K562 (cell line): ENCODE measurements around the gene DNAH10. TPM values are rescaled to one million over a fixed set of nuclear protein-coding genes. Genes with fewer than 3 reads are reported as not detected.

Experiments used
- ATAC-seq: fragments of 200-7000 bp; cut with Tn5 transposase; 3 replicates; pipeline ENCODE4 v1.9.1; 2020; ENCODE audit warnings: moderate library complexity
- BruUV-seq: library from RNA; stranded (reverse); fragments of 400-500 nt; replicated peaks from 2 replicates; lab custom pipeline; 2021; lab: Mats Ljungman, UMichigan
- CTCF ChIA-PET: fragments of 300-600 bp; formaldehyde crosslinking; extraction: SDS; loops from one replicate; lab custom pipeline; 2021; ENCODE audit warnings: low intra/inter-chr PET ratio; lab: Yijun Ruan, JAX
- POLR2A ChIA-PET: fragments of 300-600, 350-650 bp; sonication (Branson Sonifier 250); formaldehyde crosslinking; extraction: SDS; loops from one replicate; lab custom pipeline; 2021; ENCODE audit warnings: antibody characterized with exemption, inconsistent platforms; lab: Yijun Ruan, JAX
- DNase-seq, 4 experiments: peaks; one replicate each; pipeline versions ENCODE4 v3.0.0 to v3.0.0-alpha.2; 2011 to 2018; ENCODE audit warnings: low spot score in 3 of 4, mixed read lengths in 3 of 4; ENCODE audit errors: extremely low read depth in 1 of 4
- FAIRE-seq: peaks from 2 replicates; lab custom pipeline; 2011; peaks lifted over from hg19 to GRCh38; lab: Jason Lieb, UNC
- H2AFZ ChIP-seq: 2 replicates; pipeline ENCODE4 v1.6.0; 2011; ENCODE audit warnings: low read depth, low read length, control low read depth, inconsistent platforms
- H3K27ac ChIP-seq: fragments of 200-600 bp; 3 replicates; pipeline ENCODE4 v1.8.0; 2011; ENCODE audit warnings: low read depth, mild to moderate bottlenecking, control low read depth, inconsistent platforms, low read length, moderate library complexity, mixed read lengths; ENCODE audit errors: extremely low read depth
- H3K27me3 ChIP-seq, 2 experiments: fragments of 300-600 bp in 1 of 2; 2 replicates in 1 of 2; 3 replicates in 1 of 2; pipeline versions ENCODE4 v1.6.0 to v1.8.0; 2011; ENCODE audit warnings: inconsistent platforms in 2 of 2, low read length in 2 of 2, mild to moderate bottlenecking in 1 of 2, mixed read lengths in 1 of 2, moderate library complexity in 1 of 2; ENCODE audit not compliant: control insufficient read depth in 2 of 2, insufficient read depth in 2 of 2
- H3K36me3 ChIP-seq: fragments of 300-600 bp; 3 replicates; pipeline ENCODE4 v1.8.0; 2011; ENCODE audit warnings: mild to moderate bottlenecking, low read length, inconsistent platforms; ENCODE audit not compliant: control insufficient read depth, insufficient read depth
- H3K4me1 ChIP-seq, 2 experiments: fragments of 200-600 bp in 1 of 2; replicated peaks in 1 of 2; 2 replicates in 1 of 2; 3 replicates in 1 of 2; pipeline versions ENCODE4 v1.5.1 to v1.8.0; 2011; ENCODE audit warnings: inconsistent platforms in 2 of 2, low read length in 2 of 2, mild to moderate bottlenecking in 1 of 2, mixed read lengths in 1 of 2, moderate library complexity in 1 of 2; ENCODE audit not compliant: control insufficient read depth in 2 of 2, insufficient read depth in 2 of 2
- H3K4me2 ChIP-seq: 2 replicates; pipeline ENCODE4 v1.6.1; 2011; ENCODE audit warnings: low read length, control low read depth, inconsistent platforms, mixed read lengths; ENCODE audit not compliant: insufficient read depth
- H3K4me3 ChIP-seq: fragments of 200-600 bp; sonication (generic), shearing (Covaris generic); 2 replicates; pipeline ENCODE4 v1.5.1; 2016; ENCODE audit warnings: control low read depth, inconsistent platforms
- H3K79me2 ChIP-seq: fragments of 200-600 bp; 3 replicates; pipeline ENCODE4 v1.8.0; 2011; ENCODE audit warnings: low read length, inconsistent platforms; ENCODE audit not compliant: control insufficient read depth, insufficient read depth
- H3K9ac ChIP-seq, 2 experiments: 2 replicates each; pipeline versions ENCODE4 v1.6.0 to v1.6.1; 2011; ENCODE audit warnings: low read depth in 2 of 2, low read length in 2 of 2, control low read depth in 1 of 2, inconsistent platforms in 1 of 2, mild to moderate bottlenecking in 1 of 2, mixed read lengths in 1 of 2; ENCODE audit not compliant: insufficient read depth in 1 of 2
- H3K9me1 ChIP-seq: one replicate; pipeline ENCODE4 v1.6.0; 2011; ENCODE audit warnings: inconsistent platforms, mild to moderate bottlenecking, low read length, moderate library complexity; ENCODE audit not compliant: control insufficient read depth, insufficient read depth
- H3K9me3 ChIP-seq: replicated peaks from 2 replicates; pipeline ENCODE4 v1.5.1; 2011; ENCODE audit warnings: low read depth, low read length, inconsistent platforms; ENCODE audit not compliant: control insufficient read depth, insufficient read depth
- H4K20me1 ChIP-seq: replicated peaks from 2 replicates; pipeline ENCODE4 v1.6.1; 2011; ENCODE audit warnings: low read length, inconsistent platforms, mixed read lengths; ENCODE audit not compliant: control insufficient read depth, insufficient read depth
- HDAC3 ChIP-seq: fragments of 450-650 bp; IDR thresholded peaks from 2 replicates; pipeline ENCODE4 v1.6.1; 2018; ENCODE audit warnings: borderline replicate concordance, mild to moderate bottlenecking, moderate library complexity; ENCODE audit not compliant: partially characterized antibody
- HMGN3 ChIP-seq: IDR thresholded peaks from 2 replicates; pipeline ENCODE4 v1.6.1; 2011; ENCODE audit warnings: borderline replicate concordance, low read depth, mild to moderate bottlenecking, mixed read lengths, low read length; ENCODE audit not compliant: insufficient read length; ENCODE audit errors: extremely low read depth
- NCOA6 ChIP-seq: fragments of 450-650 bp; IDR thresholded peaks from 2 replicates; pipeline ENCODE4 v1.6.1; 2017; ENCODE audit warnings: mild to moderate bottlenecking
- NFYB ChIP-seq: IDR thresholded peaks from 2 replicates; pipeline ENCODE4 v1.6.1; 2011; ENCODE audit warnings: mild to moderate bottlenecking, moderate library complexity; ENCODE audit not compliant: insufficient read length; ENCODE audit errors: extremely low read depth
- SNRNP70 ChIP-seq: fragments of 200-400 bp; formaldehyde crosslinking; optimal IDR thresholded peaks from 2 replicates; pipeline ENCODE3; 2017; ENCODE audit warnings: low read depth, low read length
- WGBS: fragments of 100-300 bp; shearing (Covaris generic); methylation state at CpG from one replicate; pipeline ENCODE4 v1.1.6; 2016; ENCODE audit warnings: low coverage, mixed read lengths; ENCODE audit not compliant: insufficient coverage; ENCODE audit errors: missing lambda C conversion rate; 5-methylcytosine and 5-hydroxymethylcytosine counted together
- in situ Hi-C: fragments of 300-500 bp; cut with MboI; formaldehyde crosslinking; loops from 4 replicates; pipeline ENCODE4 v1.15.0; 2018; ENCODE audit warnings: inconsistent platforms, mixed read lengths
- intact Hi-C: fragments of 100-400 bp; cut with micrococcal nuclease; formaldehyde crosslinking; loops from 2 replicates; pipeline ENCODE4 v1.14.2; 2022
- polyA plus RNA-seq, 8 experiments: library from polyadenylated mRNA; depleted of rRNA in 4 of 8; stranded (reverse) in 5 of 8; unstranded in 3 of 8; fragments of >200 nt; fragmentation: Nextera tagmentation in 2 of 8; fragmentation: Illumina TruSeq in 1 of 8; extraction: Ambion mirVana in 2 of 8; extraction: Trizol in 1 of 8; gene quantifications; 2 replicates each; pipeline versions ENCODE4 v1.2.1 to v1.2.3, GENCODE V29; 2011 to 2014; ENCODE audit warnings: inconsistent platforms in 1 of 8, missing spikeins in 1 of 8
- total RNA-seq, 7 experiments: library from RNA; depleted of rRNA in 6 of 7; stranded (reverse); fragments of >200 nt in 6 of 7; fragmentation: Illumina TruSeq in 2 of 7; extraction: Trizol in 2 of 7; gene quantifications; 2 replicates each; pipeline versions ENCODE4 v1.2.1 to v1.2.3, GENCODE V29; 2011 to 2021; ENCODE audit warnings: low replicate concordance in 1 of 7
- TF ChIP-seq, protein P1 (sequence below), 2 experiments: fragments of 250-450 bp in 1 of 2; fragments of 450-650 bp in 1 of 2; sonication (Bioruptor Pico) in 1 of 2; IDR thresholded peaks; 2 replicates each; pipeline versions ENCODE4 v1.6.1 to v1.8.0; 2016 to 2021; ENCODE audit warnings: mild to moderate bottlenecking in 2 of 2, moderate library complexity in 2 of 2, missing compliant biosample characterization in 1 of 2, missing genetic modification characterization in 1 of 2
- TF ChIP-seq, protein P2 (sequence below): fragments of 200-800 bp; sonication (Bioruptor generic); IDR thresholded peaks from 2 replicates; pipeline ENCODE4 v1.6.1; 2017; ENCODE audit warnings: missing genetic modification characterization, missing compliant biosample characterization
- TF ChIP-seq, protein P3 (sequence below): sonication (generic); formaldehyde crosslinking; IDR thresholded peaks from 2 replicates; pipeline ENCODE4 v1.4.0; 2020; ENCODE audit warnings: mild to moderate bottlenecking, missing genetic modification reagents
- TF ChIP-seq, protein P4 (sequence below): fragments of 450-650 bp; formaldehyde crosslinking; IDR thresholded peaks from 2 replicates; pipeline ENCODE4 v1.4.0; 2020; ENCODE audit warnings: mild to moderate bottlenecking, mixed read lengths
- TF ChIP-seq, protein P5 (sequence below): sonication (generic); formaldehyde crosslinking; IDR thresholded peaks from 2 replicates; pipeline ENCODE4 v1.8.0; 2022; ENCODE audit warnings: missing genetic modification reagents, mild to moderate bottlenecking, moderate library complexity, borderline replicate concordance

DNAH10 gene
- total and polyA plus RNA-seq, 9 of the 15 experiments (the other 6 are each of a cell fraction or from before 2014, with no cell fraction given), result 0.01 to 0.06 (median 0.04) TPM; not detected in 1

DNA sequence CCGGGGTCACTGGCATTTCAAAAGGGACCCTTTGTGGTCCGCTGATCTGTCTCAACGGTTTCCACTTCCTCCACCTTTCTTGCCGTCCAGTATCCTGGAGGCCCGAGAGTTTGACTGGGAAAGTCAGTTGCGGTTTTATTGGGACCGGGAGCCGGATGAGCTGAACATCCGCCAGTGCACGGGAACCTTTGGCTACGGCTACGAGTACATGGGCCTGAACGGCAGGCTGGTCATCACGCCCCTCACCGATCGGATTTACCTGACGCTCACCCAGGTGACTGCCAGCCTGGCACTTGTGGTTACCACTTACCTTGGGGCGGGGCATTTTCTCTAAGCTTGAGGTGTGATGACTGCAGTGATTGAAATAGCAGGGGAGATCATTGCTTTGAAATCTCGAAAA, 83.8 kb downstream of the DNAH10 start:
- Histone ChIP-seq H2AFZ (no peak overlapping the region), H4K20me1 (no peaks in the 10 kb centered on the region), H3K27ac (no peak overlapping the region), H3K4me2 (no peak overlapping the region), H3K79me2 (no peaks in the 10 kb centered on the region), H3K9me1 (no peaks in the 10 kb centered on the region), H3K9ac (no peak overlapping the region), H3K4me3 (no peak overlapping the region), H3K9me3 (no peaks in the 10 kb centered on the region), H3K36me3 (no peaks in the 10 kb centered on the region), H3K27me3 (peaks cover 15 to 42% of the 10 kb centered on the region in 2 experiments; a peak in 4 of 5 replicates), H3K4me1 (peaks cover 2 to 3% of the 10 kb centered on the region in 2 experiments; a peak in 2 of 5 replicates)
- intact Hi-C loops, result no loop called here
- POLR2A ChIA-PET, result interaction anchor here (0.6 kb wide), 1 partner anchor 823 kb away, joined by 3 read pairs; no protein-coding TSS in a partner anchor
- DNase-seq (no peak), FAIRE-seq (no peak), ATAC-seq (no peak)
- CTCF ChIA-PET, result no interaction called here
- 7% methylated on average over 19 of the region's 19 CpGs for WGBS
- BruUV-seq, result no TSS peak
- in situ Hi-C loops, result no loop called here
- no peak for TF ChIP-seq HDAC3
- TF ChIP-seq HMGN3, result no peak
- TF ChIP-seq, protein P1, sequence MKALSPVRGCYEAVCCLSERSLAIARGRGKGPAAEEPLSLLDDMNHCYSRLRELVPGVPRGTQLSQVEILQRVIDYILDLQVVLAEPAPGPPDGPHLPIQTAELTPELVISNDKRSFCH (CRISPR knock-in tag; IDR thresholded peaks at IDR 0.05), result no peak
- TF ChIP-seq, protein P1 (tag; IDR thresholded peaks at IDR 0.05), result no peak
- TF ChIP-seq, protein P2, sequence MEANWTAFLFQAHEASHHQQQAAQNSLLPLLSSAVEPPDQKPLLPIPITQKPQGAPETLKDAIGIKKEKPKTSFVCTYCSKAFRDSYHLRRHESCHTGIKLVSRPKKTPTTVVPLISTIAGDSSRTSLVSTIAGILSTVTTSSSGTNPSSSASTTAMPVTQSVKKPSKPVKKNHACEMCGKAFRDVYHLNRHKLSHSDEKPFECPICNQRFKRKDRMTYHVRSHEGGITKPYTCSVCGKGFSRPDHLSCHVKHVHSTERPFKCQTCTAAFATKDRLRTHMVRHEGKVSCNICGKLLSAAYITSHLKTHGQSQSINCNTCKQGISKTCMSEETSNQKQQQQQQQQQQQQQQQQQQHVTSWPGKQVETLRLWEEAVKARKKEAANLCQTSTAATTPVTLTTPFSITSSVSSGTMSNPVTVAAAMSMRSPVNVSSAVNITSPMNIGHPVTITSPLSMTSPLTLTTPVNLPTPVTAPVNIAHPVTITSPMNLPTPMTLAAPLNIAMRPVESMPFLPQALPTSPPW (CRISPR knock-in tag), result no peak
- no peak for TF ChIP-seq NCOA6
- TF ChIP-seq, protein P3, sequence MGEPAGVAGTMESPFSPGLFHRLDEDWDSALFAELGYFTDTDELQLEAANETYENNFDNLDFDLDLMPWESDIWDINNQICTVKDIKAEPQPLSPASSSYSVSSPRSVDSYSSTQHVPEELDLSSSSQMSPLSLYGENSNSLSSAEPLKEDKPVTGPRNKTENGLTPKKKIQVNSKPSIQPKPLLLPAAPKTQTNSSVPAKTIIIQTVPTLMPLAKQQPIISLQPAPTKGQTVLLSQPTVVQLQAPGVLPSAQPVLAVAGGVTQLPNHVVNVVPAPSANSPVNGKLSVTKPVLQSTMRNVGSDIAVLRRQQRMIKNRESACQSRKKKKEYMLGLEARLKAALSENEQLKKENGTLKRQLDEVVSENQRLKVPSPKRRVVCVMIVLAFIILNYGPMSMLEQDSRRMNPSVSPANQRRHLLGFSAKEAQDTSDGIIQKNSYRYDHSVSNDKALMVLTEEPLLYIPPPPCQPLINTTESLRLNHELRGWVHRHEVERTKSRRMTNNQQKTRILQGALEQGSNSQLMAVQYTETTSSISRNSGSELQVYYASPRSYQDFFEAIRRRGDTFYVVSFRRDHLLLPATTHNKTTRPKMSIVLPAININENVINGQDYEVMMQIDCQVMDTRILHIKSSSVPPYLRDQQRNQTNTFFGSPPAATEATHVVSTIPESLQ (CRISPR knock-in tag), result no peak
- TF ChIP-seq, protein P4, sequence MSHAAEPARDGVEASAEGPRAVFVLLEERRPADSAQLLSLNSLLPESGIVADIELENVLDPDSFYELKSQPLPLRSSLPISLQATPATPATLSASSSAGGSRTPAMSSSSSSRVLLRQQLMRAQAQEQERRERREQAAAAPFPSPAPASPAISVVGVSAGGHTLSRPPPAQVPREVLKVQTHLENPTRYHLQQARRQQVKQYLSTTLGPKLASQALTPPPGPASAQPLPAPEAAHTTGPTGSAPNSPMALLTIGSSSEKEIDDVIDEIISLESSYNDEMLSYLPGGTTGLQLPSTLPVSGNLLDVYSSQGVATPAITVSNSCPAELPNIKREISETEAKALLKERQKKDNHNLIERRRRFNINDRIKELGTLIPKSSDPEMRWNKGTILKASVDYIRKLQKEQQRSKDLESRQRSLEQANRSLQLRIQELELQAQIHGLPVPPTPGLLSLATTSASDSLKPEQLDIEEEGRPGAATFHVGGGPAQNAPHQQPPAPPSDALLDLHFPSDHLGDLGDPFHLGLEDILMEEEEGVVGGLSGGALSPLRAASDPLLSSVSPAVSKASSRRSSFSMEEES (CRISPR knock-in tag), result no peak
- TF ChIP-seq NFYB, result no peak
- TF ChIP-seq SNRNP70, result no peak
- TF ChIP-seq, protein P5, sequence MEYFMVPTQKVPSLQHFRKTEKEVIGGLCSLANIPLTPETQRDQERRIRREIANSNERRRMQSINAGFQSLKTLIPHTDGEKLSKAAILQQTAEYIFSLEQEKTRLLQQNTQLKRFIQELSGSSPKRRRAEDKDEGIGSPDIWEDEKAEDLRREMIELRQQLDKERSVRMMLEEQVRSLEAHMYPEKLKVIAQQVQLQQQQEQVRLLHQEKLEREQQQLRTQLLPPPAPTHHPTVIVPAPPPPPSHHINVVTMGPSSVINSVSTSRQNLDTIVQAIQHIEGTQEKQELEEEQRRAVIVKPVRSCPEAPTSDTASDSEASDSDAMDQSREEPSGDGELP (CRISPR knock-in tag), result no peak
